Liver (tissue), 9 donors: ENCODE measurements around the gene SEC61B. TPM values are rescaled to one million over a fixed set of nuclear protein-coding genes. Genes with fewer than 3 reads are reported as not detected.

Experiments used
- DNase-seq: peaks from one replicate; pipeline ENCODE4 v3.0.0-alpha.2; 2017; ENCODE audit warnings: low spot score
- H3K27ac ChIP-seq, 2 donors: one replicate each; pipeline ENCODE4 v1.7.0; 2013; ENCODE audit warnings: inconsistent platforms in 2 of 2, low read length in 2 of 2, control low read depth in 1 of 2, low read depth in 1 of 2, mild to moderate bottlenecking in 1 of 2
- H3K27me3 ChIP-seq, 4 donors: one replicate each; pipeline versions ENCODE4 v1.6.1 to v1.7.0; 2013; ENCODE audit warnings: low read length in 3 of 4, inconsistent platforms in 1 of 4, mild to moderate bottlenecking in 1 of 4, moderate library complexity in 1 of 4; ENCODE audit not compliant: control insufficient read depth in 4 of 4, insufficient read depth in 4 of 4
- H3K36me3 ChIP-seq, 4 donors: one replicate each; pipeline versions ENCODE4 v1.6.1 to v1.7.0; 2013; ENCODE audit warnings: low read length in 3 of 4, mild to moderate bottlenecking in 3 of 4, low read depth in 1 of 4, moderate library complexity in 1 of 4; ENCODE audit not compliant: control insufficient read depth in 4 of 4, insufficient read depth in 3 of 4
- H3K4me1 ChIP-seq, 4 donors: one replicate each; pipeline versions ENCODE4 v1.6.1 to v1.7.0; 2013; ENCODE audit warnings: low read length in 3 of 4, mild to moderate bottlenecking in 3 of 4, moderate library complexity in 1 of 4; ENCODE audit not compliant: control insufficient read depth in 4 of 4, insufficient read depth in 4 of 4
- H3K4me3 ChIP-seq, 3 donors: one replicate each; pipeline versions ENCODE4 v1.6.1 to v1.7.0; 2013; ENCODE audit warnings: low read length in 3 of 3, control low read depth in 1 of 3, low read depth in 1 of 3, mild to moderate bottlenecking in 1 of 3
- H3K9ac ChIP-seq, 2 donors: one replicate each; pipeline ENCODE4 v1.7.0; 2013; ENCODE audit warnings: low read length in 2 of 2, mild to moderate bottlenecking in 2 of 2, moderate library complexity in 2 of 2, control low read depth in 1 of 2, low read depth in 1 of 2
- H3K9me3 ChIP-seq, 4 donors: one replicate each; pipeline versions ENCODE4 v1.6.1 to v1.7.0; 2013; ENCODE audit warnings: low read length in 3 of 4; ENCODE audit not compliant: control insufficient read depth in 4 of 4
- EGR1 ChIP-seq, 2 donors: IDR thresholded peaks; 2 replicates each; pipeline ENCODE4 v1.6.1; 2016 to 2018; ENCODE audit warnings: antibody characterized with exemption in 2 of 2, low read depth in 2 of 2
- FOXA1 ChIP-seq: IDR thresholded peaks from 2 replicates; pipeline ENCODE4 v1.6.1; 2016; ENCODE audit warnings: antibody characterized with exemption
- FOXA2 ChIP-seq: IDR thresholded peaks from 2 replicates; pipeline ENCODE4 v1.6.1; 2016; ENCODE audit warnings: antibody characterized with exemption
- GABPA ChIP-seq, 2 donors: IDR thresholded peaks in 1 of 2; conservative IDR thresholded peaks in 1 of 2; 2 replicates each; pipeline ENCODE4 v1.6.1; 2016; ENCODE audit warnings: antibody characterized with exemption in 2 of 2, mild to moderate bottlenecking in 1 of 2, moderate library complexity in 1 of 2
- HNF4A ChIP-seq, 2 donors: conservative IDR thresholded peaks; 2 replicates each; pipeline ENCODE4 v1.6.1; 2016; ENCODE audit warnings: antibody characterized with exemption in 2 of 2, mild to moderate bottlenecking in 2 of 2
- HNF4G ChIP-seq: IDR thresholded peaks from 2 replicates; pipeline ENCODE4 v1.6.1; 2016; ENCODE audit warnings: antibody characterized with exemption
- JUND ChIP-seq, 2 donors: IDR thresholded peaks; 2 replicates each; pipeline ENCODE4 v1.6.1; 2016; ENCODE audit warnings: antibody characterized with exemption in 2 of 2
- MAX ChIP-seq: IDR thresholded peaks from 2 replicates; pipeline ENCODE4 v1.6.1; 2016; ENCODE audit warnings: antibody characterized with exemption
- NR2F2 ChIP-seq: IDR thresholded peaks from 2 replicates; pipeline ENCODE4 v1.6.1; 2016; ENCODE audit warnings: antibody characterized with exemption
- REST ChIP-seq: IDR thresholded peaks from 2 replicates; pipeline ENCODE4 v1.6.1; 2016; ENCODE audit warnings: antibody characterized with exemption, mild to moderate bottlenecking
- TAF1 ChIP-seq: conservative IDR thresholded peaks from 2 replicates; pipeline ENCODE4 v1.6.1; 2016; ENCODE audit warnings: antibody characterized with exemption, mild to moderate bottlenecking
- YY1 ChIP-seq: IDR thresholded peaks from 2 replicates; pipeline ENCODE4 v1.6.1; 2016; ENCODE audit warnings: antibody characterized with exemption, mild to moderate bottlenecking
- ZBTB33 ChIP-seq: IDR thresholded peaks from 2 replicates; pipeline ENCODE4 v1.6.1; 2016; ENCODE audit warnings: antibody characterized with exemption
- WGBS: extraction: QIAGEN DNeasy Blood & Tissue Kit; methylation state at CpG from one replicate; pipeline ENCODE4 v1.1.7; 2013; 5-methylcytosine and 5-hydroxymethylcytosine counted together
- polyA plus RNA-seq, 2 donors: library from polyadenylated mRNA; stranded (reverse) in 1 of 2; unstranded in 1 of 2; fragments of 200-250 nt in 1 of 2; fragments of >200 nt in 1 of 2; fragmentation: Nextera tagmentation in 1 of 2; extraction: Ambion mirVana in 1 of 2; gene quantifications; one replicate each; pipeline versions ENCODE4 v1.2.1 to v1.2.3, GENCODE V29; 2013 to 2015
- total RNA-seq, 2 donors: library from RNA; depleted of rRNA; stranded (reverse); fragments of >200 nt; gene quantifications; one replicate each; pipeline ENCODE4 v1.2.3, GENCODE V29; 2014
- TF ChIP-seq, protein P1 (sequence below): fragments of 150-350 bp; IDR thresholded peaks from 2 replicates; pipeline ENCODE4 v1.5.1; 2017; ENCODE audit warnings: improper control_type of control experiment, low read depth, low read length; ENCODE audit not compliant: missing input control
- donor health status: healthy.
- donor health status: healthy.
- donor health status: healthy.
- donor health status: healthy.
- donor health status: healthy.

The SEC61B gene
- total and polyA plus RNA-seq, 4 donors: 84.1 to 431 (median 228) TPM

DNA sequence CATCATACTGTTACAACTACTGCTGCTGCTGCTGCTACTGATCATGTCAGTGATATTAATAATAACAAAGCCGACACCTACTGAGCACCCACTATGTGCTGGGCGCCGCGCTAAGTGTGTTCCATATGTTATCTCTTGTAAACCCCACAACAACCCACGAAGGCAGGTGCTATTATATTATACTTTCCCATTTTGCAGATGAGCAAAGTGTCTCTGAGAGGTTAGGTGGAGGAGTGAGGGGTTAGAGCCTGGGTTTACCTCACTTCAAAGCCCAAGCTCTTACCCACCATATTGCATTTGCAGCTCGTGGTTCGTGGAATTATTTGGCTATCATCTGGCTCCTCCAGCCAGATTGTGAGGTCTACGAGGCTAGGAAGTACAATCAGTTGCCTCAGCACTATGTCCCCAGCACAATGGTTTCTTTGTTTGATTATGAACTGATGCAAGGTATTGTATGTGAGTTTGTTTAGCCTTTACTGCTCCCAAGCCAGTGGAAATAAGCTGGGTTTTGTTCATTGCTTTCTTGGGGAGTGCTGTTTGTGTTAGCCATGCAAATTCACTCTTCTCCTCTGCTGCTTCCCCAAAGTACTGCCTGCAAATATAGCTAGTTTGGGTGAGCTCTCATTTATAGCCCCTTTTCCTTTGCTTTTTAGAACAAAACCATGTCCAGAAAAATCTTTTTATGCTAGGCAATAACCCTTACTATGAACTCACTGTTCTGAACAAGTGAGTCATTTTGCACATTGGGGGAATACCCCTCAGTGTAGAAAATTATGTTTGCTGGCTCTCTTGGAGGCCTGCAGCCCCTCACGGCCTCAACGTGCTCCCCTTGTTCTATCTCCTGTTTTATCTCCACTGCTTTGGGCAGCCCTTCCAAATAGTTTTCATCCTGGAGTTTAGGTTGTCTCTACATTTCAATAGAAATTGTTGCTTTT is 48.2 kb upstream of the SEC61B start:
- TF ChIP-seq FOXA1: no peak
- no peak for TF ChIP-seq MAX
- TF ChIP-seq EGR1 (IDR thresholded peaks at IDR 0.05; ENCODE audit: low read depth in 2 of 2): no peak
- no peak for TF ChIP-seq TAF1
- no peak for TF ChIP-seq REST
- TF ChIP-seq HNF4A (conservative IDR thresholded peaks at IDR 0.05): no peak
- Histone ChIP-seq H3K9me3 (no peaks in the 10 kb centered on the region), H3K36me3 (no peaks in the 10 kb centered on the region), H3K27ac (no peak overlapping the region), H3K4me3 (no peak overlapping the region), H3K27me3 (no peaks in the 10 kb centered on the region), H3K4me1 (no peaks in the 10 kb centered on the region), H3K9ac (no peak overlapping the region)
- no peak for DNase-seq
- 77% methylated on average over 10 of the region's 10 CpGs for WGBS

GRCh38 chr9:99176527-99177013 is 45.5 kb upstream of the SEC61B start:
- Histone ChIP-seq H3K4me1 (no peaks in the 10 kb centered on the region), H3K9ac (no peak overlapping the region), H3K27ac (no peak overlapping the region), H3K36me3 (no peaks in the 10 kb centered on the region), H3K27me3 (no peaks in the 10 kb centered on the region), H3K4me3 (no peak overlapping the region), H3K9me3 (no peaks in the 10 kb centered on the region)
- 79% methylated on average over 4 of the region's 4 CpGs for WGBS
- no peak for DNase-seq
- TF ChIP-seq YY1 (no peak), FOXA2 (no peak), FOXA1 (no peak), MAX (no peak), EGR1 (IDR thresholded peaks at IDR 0.05; ENCODE audit: low read depth in 2 of 2) (no peak), NR2F2 (no peak), GABPA (IDR thresholded peaks at IDR 0.05 in 1 of 2, conservative IDR thresholded peaks at IDR 0.05 in 1 of 2) (no peak), REST (no peak), HNF4G (no peak), ZBTB33 (no peak), TAF1 (no peak), JUND (IDR thresholded peaks at IDR 0.05) (no peak)
- TF ChIP-seq, protein P1, sequence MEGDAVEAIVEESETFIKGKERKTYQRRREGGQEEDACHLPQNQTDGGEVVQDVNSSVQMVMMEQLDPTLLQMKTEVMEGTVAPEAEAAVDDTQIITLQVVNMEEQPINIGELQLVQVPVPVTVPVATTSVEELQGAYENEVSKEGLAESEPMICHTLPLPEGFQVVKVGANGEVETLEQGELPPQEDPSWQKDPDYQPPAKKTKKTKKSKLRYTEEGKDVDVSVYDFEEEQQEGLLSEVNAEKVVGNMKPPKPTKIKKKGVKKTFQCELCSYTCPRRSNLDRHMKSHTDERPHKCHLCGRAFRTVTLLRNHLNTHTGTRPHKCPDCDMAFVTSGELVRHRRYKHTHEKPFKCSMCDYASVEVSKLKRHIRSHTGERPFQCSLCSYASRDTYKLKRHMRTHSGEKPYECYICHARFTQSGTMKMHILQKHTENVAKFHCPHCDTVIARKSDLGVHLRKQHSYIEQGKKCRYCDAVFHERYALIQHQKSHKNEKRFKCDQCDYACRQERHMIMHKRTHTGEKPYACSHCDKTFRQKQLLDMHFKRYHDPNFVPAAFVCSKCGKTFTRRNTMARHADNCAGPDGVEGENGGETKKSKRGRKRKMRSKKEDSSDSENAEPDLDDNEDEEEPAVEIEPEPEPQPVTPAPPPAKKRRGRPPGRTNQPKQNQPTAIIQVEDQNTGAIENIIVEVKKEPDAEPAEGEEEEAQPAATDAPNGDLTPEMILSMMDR: no peak
